Measurements from ENCODE around the gene LRRC43.
A peak's percentile ranks its signal among the peaks of the same experiment; 100 is the strongest.

The LRRC43 gene, protein sequence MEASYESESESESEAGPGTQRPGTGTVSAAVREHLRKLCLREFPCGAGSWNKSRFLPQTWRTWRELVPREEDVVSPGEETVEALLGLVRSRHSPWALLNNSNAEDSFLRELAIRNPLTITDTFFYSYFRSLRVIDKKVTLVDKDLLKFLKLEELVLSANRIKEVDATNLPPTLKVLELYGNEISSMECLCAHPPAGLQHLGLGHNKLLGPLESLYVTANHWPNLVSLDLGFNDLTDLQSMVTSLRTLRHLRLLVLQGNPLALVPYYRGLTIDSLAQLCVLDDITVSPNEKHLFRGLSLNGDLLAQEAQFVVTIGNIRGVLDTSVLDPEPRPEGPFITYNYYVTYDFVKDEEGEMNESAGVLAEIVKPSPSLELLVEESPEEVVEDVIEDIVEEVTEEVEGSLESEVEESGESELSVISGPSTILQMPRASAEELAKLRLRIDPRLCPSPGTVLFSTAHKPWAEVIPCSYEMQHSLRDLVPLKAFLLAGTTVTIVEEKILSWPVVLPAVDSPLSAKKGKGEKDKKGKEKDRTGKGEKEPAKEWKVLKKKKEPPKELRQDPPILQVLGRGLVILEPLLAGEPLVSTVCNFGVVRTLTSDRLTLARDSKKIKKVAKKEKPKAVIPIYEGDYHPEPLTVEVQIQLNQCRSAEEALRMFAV

DNA sequence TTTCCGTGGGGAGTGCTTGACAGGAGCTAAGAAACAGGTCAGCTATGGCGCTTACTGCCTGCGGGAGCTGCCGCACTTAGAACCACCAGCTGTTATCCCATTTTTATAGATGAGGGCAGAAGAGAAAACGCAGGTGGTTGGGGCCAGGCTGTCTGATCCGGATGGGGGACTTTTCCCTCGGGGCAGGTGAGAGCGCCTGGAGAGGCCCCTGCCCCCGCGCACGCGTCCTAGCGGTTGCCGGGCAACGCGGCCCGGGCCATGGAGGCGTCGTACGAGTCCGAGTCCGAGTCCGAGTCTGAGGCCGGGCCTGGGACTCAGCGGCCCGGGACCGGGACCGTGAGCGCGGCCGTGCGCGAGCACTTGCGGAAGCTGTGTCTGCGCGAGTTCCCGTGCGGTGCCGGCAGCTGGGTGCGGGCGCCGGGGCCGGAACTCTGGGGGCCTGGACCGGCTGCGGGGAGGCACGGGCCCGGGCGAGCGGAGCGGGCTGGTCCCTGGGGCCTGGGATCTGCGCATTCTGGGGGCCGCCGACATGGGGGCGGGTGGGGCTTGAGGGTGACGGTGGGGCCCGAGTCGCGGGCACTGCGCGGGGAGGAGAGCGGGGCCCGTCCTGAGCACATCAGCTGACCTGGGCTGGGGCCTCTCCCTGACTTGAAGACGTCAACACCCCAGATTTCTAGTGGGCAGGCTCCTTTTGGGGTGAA is at the start of gene LRRC43:
TSS of gene LRRC43 (plus strand) at position 237 of the 701 bp plus-strand sequence. CDS start at position 259, 22 bp downstream.
- no peak within 1 kb of the TSS for H3K9ac ChIP-seq (ENCODE audit: low read depth, low read length)
- H3K4me3 ChIP-seq (ENCODE audit: low read depth, low read length) = peak within 1 kb of the TSS; percentile 50
- H3K36me3 ChIP-seq (ENCODE audit: control insufficient read depth, insufficient read depth, low read length) = no peaks in the 10 kb centered on the region
- H3K27me3 ChIP-seq (ENCODE audit: control insufficient read depth, insufficient read depth, low read length) = peaks cover 4% of the 10 kb centered on the region
- peaks cover 2% of the 10 kb centered on the region for H3K4me1 ChIP-seq (ENCODE audit: control insufficient read depth, insufficient read depth, low read length)
- H3K9me3 ChIP-seq (ENCODE audit: control insufficient read depth, insufficient read depth, low read length) = no peaks in the 10 kb centered on the region

DNA sequence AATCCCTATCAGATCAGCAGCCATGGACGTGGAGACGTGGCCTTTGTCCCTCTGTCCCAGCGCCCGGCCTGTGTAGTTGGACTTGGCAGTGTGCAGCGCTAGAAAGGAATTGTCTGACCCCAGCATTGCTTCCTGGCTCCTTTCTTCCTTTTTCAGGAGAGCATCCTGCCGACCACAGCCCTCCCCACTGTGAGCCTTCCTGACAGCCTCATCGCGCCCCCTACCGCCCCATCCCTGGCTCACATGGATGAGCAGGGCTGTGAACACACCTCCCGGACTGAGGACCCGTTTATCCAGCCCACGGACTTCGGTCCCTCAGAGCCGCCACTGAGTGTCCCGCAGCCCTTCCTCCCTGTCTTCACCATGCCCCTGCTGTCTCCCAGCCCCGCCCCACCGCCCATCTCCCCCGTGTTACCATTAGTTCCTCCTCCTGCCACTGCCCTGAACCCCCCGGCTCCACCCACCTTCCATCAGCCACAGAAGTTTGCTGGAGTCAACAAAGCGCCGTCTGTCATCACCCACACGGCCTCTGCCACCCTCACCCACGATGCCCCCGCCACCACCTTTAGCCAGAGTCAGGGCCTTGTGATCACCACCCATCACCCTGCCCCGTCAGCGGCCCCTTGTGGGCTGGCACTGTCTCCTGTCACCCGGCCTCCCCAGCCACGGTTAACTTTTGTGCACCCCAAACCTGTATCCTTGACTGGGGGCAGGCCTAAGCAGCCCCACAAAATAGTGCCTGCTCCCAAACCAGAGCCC is 49.6 kb upstream of the LRRC43 start:
- H3K4me3 ChIP-seq (ENCODE audit: low read depth, low read length) = no peak overlapping the region
- no peaks in the 10 kb centered on the region for H3K27me3 ChIP-seq (ENCODE audit: control insufficient read depth, insufficient read depth, low read length)
- peaks cover 11% of the 10 kb centered on the region for H3K36me3 ChIP-seq (ENCODE audit: control insufficient read depth, insufficient read depth, low read length)

DNA sequence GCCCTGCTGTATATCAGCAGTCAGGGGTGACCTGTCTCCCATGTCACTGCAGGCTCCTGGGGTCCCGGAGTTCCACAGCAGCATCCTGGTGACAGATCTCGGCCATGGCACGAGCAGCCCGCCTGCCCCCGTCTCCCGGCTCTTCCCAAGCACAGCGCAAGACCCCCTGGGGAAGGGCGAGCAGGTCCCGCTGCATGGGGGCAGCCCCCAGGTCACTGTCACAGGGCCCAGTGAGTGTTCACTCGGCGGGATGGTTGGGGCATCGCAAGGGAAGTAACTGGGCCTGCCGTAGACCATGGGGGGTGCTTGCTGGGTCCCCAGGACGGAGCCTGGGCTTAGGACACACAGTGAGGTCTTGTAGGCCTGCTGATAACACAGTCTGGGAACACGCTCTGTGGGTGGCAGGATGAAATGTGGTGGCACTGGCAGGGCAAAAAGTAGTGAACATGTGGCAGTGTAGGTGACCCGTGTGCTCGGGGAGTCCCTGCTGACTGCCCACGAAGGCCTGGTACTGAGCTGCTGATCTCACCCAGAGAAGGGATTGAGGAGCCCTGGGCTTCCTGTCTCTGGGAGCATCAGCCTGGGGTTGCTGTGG is 47.4 kb upstream of the LRRC43 start:
- H3K4me1 ChIP-seq (ENCODE audit: control insufficient read depth, insufficient read depth, low read length) = no peaks in the 10 kb centered on the region
- no peak overlapping the region for H3K9ac ChIP-seq (ENCODE audit: low read depth, low read length)
- H3K36me3 ChIP-seq (ENCODE audit: control insufficient read depth, insufficient read depth, low read length) = peaks cover 11% of the 10 kb centered on the region

More for the DNA sequence above, 49.6 kb upstream of the LRRC43 start:
- no peaks in the 10 kb centered on the region for H3K4me1 ChIP-seq (ENCODE audit: control insufficient read depth, insufficient read depth, low read length)
- no peak overlapping the region for H3K9ac ChIP-seq (ENCODE audit: low read depth, low read length)
- H3K9me3 ChIP-seq (ENCODE audit: control insufficient read depth, insufficient read depth, low read length) = no peaks in the 10 kb centered on the region

DNA sequence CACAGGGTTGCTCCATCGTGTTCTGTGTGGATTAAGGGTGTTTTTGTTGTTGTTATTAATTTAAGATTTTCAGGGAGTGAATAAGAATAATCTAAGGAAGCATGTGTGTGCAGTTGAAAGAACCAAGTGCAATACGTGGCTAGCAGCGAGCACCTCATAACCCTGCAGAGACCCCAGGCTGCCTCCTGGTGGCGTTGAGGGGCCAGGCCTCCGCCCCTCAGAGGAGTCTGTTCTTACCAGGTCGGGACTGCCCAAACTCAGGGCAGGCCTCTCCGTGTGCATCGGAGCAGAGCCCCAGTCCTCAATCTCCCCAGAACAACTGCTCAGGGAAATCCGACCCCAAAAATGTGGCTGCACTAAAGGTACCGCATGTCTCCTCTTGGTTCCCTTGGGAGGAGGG is 45.7 kb upstream of the LRRC43 start:
- H3K9ac ChIP-seq (ENCODE audit: low read depth, low read length) = no peak overlapping the region
- peaks cover 6% of the 10 kb centered on the region for H3K9me3 ChIP-seq (ENCODE audit: control insufficient read depth, insufficient read depth, low read length)
- H3K27me3 ChIP-seq (ENCODE audit: control insufficient read depth, insufficient read depth, low read length) = no peaks in the 10 kb centered on the region
- no peak overlapping the region for H3K4me3 ChIP-seq (ENCODE audit: low read depth, low read length)
- H3K36me3 ChIP-seq (ENCODE audit: control insufficient read depth, insufficient read depth, low read length) = peaks cover 25% of the 10 kb centered on the region
- no peaks in the 10 kb centered on the region for H3K4me1 ChIP-seq (ENCODE audit: control insufficient read depth, insufficient read depth, low read length)

More for the DNA sequence above, 47.4 kb upstream of the LRRC43 start:
- Histone ChIP-seq H3K9me3 (ENCODE audit: control insufficient read depth, insufficient read depth, low read length) (no peaks in the 10 kb centered on the region), H3K27me3 (ENCODE audit: control insufficient read depth, insufficient read depth, low read length) (no peaks in the 10 kb centered on the region), H3K4me3 (ENCODE audit: low read depth, low read length) (no peak overlapping the region)

DNA sequence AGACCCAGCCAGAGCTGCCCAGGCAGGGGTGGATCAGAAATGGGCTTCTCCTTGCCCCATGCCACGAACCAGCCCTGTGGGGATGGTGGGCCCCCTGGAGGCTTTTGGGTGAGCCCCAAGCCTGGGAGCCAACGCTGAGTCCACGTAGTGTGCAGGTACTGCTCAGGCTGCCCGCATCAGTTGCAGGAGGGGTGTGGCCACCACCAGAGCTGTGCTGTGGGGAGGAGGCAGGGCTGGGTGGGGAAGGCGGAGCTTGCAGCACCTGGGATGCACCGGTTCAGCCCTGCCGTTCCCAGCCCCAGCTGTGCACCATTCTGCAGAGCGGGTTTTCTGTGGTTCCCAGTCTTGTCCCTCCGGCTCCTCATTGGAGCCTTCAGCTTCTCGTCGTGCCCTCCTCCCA is 45.2 kb upstream of the LRRC43 start:
- Histone ChIP-seq H3K9me3 (ENCODE audit: control insufficient read depth, insufficient read depth, low read length) (peaks cover 11% of the 10 kb centered on the region), H3K9ac (ENCODE audit: low read depth, low read length) (no peak overlapping the region), H3K4me1 (ENCODE audit: control insufficient read depth, insufficient read depth, low read length) (no peaks in the 10 kb centered on the region), H3K4me3 (ENCODE audit: low read depth, low read length) (no peak overlapping the region), H3K36me3 (ENCODE audit: control insufficient read depth, insufficient read depth, low read length) (peaks cover 28% of the 10 kb centered on the region), H3K27me3 (ENCODE audit: control insufficient read depth, insufficient read depth, low read length) (no peaks in the 10 kb centered on the region)

DNA sequence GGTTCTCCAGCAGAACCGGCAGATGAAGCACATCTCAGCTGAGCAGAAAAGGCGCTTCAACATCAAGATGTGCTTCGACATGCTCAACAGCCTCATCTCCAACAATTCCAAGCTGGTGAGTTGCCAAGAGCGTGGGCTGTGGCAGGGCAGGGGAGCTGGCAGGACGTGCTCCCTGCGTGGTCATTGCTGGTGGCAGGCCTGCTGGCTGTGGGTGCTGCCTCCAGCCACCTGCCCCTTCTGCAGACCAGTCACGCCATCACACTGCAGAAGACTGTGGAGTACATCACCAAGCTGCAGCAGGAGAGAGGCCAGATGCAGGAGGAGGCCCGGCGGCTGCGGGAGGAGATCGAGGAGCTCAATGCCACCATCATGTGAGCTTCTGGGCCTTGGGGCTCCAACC is 44.7 kb upstream of the LRRC43 start:
- Histone ChIP-seq H3K4me1 (ENCODE audit: control insufficient read depth, insufficient read depth, low read length) (no peaks in the 10 kb centered on the region), H3K4me3 (ENCODE audit: low read depth, low read length) (no peak overlapping the region), H3K9me3 (ENCODE audit: control insufficient read depth, insufficient read depth, low read length) (peaks cover 16% of the 10 kb centered on the region), H3K27me3 (ENCODE audit: control insufficient read depth, insufficient read depth, low read length) (no peaks in the 10 kb centered on the region), H3K36me3 (ENCODE audit: control insufficient read depth, insufficient read depth, low read length) (peaks cover 33% of the 10 kb centered on the region), H3K9ac (ENCODE audit: low read depth, low read length) (no peak overlapping the region)

DNA sequence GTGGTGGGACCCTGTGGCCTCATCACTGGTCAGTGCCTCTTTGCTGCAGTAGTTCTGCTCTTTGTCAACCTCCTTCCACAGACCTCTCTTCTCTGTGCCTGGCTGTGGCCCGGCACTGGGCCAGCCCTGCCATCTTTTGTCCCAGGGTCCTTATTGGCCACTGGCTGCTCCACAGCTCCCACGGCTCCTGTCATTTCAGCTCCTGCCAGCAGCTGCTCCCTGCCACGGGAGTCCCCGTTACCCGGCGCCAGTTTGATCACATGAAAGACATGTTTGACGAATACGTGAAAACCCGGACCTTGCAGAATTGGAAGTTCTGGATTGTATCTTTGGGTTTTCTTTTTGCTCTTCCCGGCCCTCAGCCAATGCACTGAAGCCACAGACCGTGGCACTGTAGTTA is 44.3 kb upstream of the LRRC43 start:
- H3K4me3 ChIP-seq (ENCODE audit: low read depth, low read length) = no peak overlapping the region
- H3K4me1 ChIP-seq (ENCODE audit: control insufficient read depth, insufficient read depth, low read length) = no peaks in the 10 kb centered on the region
- H3K36me3 ChIP-seq (ENCODE audit: control insufficient read depth, insufficient read depth, low read length) = peaks cover 36% of the 10 kb centered on the region
- no peak overlapping the region for H3K9ac ChIP-seq (ENCODE audit: low read depth, low read length)
- peaks cover 18% of the 10 kb centered on the region for H3K9me3 ChIP-seq (ENCODE audit: control insufficient read depth, insufficient read depth, low read length)
- H3K27me3 ChIP-seq (ENCODE audit: control insufficient read depth, insufficient read depth, low read length) = no peaks in the 10 kb centered on the region

DNA sequence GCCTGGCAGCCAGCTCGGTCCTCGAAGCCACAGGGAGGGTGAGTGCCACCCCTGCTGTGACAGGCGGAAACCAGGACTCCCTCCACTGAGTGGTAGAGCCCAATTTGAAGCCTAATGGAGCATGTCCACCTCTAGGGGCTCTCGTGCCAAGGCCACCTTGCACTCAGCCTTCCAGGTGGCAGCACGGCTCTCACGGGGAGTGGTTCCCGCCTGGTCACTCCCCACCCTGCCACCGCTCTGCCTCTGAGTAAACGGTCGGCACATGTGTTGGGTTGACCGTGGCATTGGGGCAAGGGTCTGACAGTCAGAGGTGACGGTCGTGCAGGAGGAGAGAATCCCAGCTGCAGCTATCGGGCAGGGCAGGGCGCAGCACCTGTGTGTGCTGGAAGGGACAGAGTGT is 43.7 kb upstream of the LRRC43 start:
- no peaks in the 10 kb centered on the region for H3K4me1 ChIP-seq (ENCODE audit: control insufficient read depth, insufficient read depth, low read length)
- H3K9me3 ChIP-seq (ENCODE audit: control insufficient read depth, insufficient read depth, low read length) = peaks cover 18% of the 10 kb centered on the region
- H3K9ac ChIP-seq (ENCODE audit: low read depth, low read length) = no peak overlapping the region
- no peaks in the 10 kb centered on the region for H3K27me3 ChIP-seq (ENCODE audit: control insufficient read depth, insufficient read depth, low read length)
- H3K36me3 ChIP-seq (ENCODE audit: control insufficient read depth, insufficient read depth, low read length) = peaks cover 36% of the 10 kb centered on the region
- no peak overlapping the region for H3K4me3 ChIP-seq (ENCODE audit: low read depth, low read length)

DNA sequence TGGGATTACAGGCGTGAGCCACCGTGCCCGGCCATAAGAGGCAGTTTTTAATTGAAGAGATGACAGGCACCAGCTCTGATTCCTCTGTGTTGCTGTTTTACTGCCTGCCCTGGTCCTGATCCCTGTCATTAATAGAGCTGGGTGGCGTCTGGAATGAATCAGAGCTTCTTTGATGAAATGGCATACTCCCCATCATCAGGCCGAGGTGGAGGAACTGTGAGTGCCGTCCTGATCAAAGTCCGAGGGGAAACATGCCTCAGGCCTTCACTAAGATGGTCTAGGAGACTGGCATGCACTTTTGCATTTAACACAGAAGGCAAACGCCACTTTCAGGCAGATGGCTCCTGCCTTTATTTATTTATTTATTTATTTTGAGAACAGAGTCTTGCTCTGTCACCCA is 43.0 kb upstream of the LRRC43 start:
- H3K27me3 ChIP-seq (ENCODE audit: control insufficient read depth, insufficient read depth, low read length) = no peaks in the 10 kb centered on the region
- no peak overlapping the region for H3K9ac ChIP-seq (ENCODE audit: low read depth, low read length)
- no peak overlapping the region for H3K4me3 ChIP-seq (ENCODE audit: low read depth, low read length)
- no peaks in the 10 kb centered on the region for H3K4me1 ChIP-seq (ENCODE audit: control insufficient read depth, insufficient read depth, low read length)
- peaks cover 18% of the 10 kb centered on the region for H3K9me3 ChIP-seq (ENCODE audit: control insufficient read depth, insufficient read depth, low read length)
- H3K36me3 ChIP-seq (ENCODE audit: control insufficient read depth, insufficient read depth, low read length) = peaks cover 36% of the 10 kb centered on the region

DNA sequence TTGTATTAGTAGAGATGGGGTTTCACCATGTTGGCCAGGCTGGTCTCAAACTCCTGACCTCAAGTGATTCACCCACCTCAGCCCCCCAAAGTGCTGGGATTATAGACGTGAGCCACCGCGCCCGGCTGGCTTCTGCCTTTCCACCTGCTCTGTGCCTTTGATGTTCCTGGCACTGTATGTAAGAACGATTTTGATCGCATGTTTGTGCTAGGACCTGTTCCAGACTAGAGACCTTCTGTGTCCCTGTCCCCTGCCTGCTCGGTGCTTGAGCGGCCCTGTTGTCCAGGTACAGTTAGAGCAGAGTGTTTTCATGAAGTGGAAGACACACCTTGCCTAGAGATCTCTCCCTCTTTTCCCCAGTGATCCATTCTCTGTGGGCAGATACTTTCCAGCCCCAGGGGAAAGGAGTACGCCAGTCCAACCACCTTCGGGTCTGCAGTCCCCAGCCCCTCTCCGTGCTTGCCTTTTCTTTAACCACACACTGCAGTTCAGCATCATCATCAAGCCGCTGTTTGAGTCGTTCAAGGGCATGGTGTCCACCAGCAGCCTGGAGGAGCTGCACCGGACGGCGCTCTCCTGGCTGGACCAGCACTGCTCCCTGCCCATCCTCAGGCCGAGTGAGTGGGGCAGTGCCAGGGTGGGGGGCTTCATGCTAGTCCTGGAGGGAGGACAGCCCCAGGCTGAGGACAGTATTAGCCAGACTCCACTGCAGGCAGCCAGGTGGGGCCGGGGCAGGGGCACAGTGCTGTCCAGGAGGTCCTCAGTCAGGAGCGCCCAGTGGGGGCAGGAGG is 42.3 kb upstream of the LRRC43 start:
- Histone ChIP-seq H3K27me3 (ENCODE audit: control insufficient read depth, insufficient read depth, low read length) (no peaks in the 10 kb centered on the region), H3K4me3 (ENCODE audit: low read depth, low read length) (no peak overlapping the region), H3K4me1 (ENCODE audit: control insufficient read depth, insufficient read depth, low read length) (no peaks in the 10 kb centered on the region), H3K36me3 (ENCODE audit: control insufficient read depth, insufficient read depth, low read length) (peaks cover 34% of the 10 kb centered on the region), H3K9me3 (ENCODE audit: control insufficient read depth, insufficient read depth, low read length) (peaks cover 18% of the 10 kb centered on the region), H3K9ac (ENCODE audit: low read depth, low read length) (no peak overlapping the region)
